Brain pericyte (primary cell): Measurements from ENCODE around the gene EIF1AD.

Experiments used
- DNase-seq: peaks from one replicate; pipeline ENCODE4 v3.0.0-alpha.2; 2012; ENCODE audit warnings: low read depth, low spot score

The EIF1AD gene

DNA sequence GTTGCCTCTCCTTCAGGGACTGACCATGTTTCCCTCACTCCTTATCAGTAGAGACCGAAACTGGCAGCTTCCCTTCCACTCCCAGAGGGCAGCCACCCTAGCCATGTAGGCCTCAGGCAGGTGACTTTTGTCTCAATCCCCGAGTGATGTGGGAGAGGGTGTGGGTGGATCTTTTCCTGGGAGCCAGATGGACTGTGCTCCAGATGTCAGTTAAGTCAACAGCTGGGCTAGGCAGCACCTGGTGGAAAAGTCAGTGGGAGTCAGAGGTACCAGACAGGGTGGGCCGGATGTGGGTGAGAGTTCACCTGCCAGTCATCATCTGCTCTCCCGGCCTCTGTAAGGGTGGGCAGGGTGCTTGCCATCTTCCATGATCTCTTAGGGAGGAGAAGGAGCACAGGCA, 2.2 kb upstream of the EIF1AD start:
- DNase-seq = no peak

DNA sequence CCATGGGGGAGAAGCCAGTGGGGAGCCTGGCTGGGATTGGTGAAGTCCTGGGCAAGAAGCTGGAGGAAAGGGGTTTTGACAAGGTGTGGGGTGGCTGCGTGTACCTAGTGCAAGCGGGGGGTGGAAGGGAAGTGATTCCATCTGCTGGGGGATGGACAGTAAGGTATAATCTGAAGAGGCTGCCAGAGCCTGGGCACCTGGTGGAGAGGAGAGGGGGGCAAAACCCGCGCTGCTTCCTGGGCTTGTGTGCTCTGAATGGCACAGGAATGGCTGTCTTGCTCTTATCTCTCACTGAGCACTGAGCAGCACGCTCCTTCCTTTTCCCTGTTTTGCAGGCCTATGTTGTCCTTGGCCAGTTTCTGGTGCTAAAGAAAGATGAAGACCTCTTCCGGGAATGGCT, 1.3 kb upstream of the EIF1AD start:
- DNase-seq = no peak

GRCh38 chr11:66002648-66003225, 780 bp upstream of the EIF1AD start:
- no peak for DNase-seq

DNA sequence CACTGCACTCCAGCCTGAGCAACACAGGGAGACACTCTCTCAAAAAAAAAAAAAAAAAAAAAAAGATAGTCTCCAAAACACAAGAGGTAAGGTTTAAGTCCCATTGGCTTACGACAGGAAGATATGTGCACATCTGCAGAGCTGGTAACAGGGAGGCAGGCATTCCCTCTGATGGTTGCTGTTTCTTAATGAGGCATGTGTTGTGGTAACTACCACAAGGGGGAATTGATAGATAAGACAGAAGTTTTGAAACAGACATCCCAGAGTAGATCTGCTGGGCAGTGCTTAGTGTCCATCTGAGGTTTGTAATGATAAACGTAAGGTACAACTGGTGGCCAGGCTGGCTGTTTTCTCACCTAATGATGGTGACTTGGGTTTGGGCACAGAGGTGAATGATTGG, 4.7 kb downstream of the EIF1AD start:
- no peak for DNase-seq

- no peak for DNase-seq
Measured at GRCh38 chr11:65992056-65992455, 9.9 kb downstream of the EIF1AD start.

DNA sequence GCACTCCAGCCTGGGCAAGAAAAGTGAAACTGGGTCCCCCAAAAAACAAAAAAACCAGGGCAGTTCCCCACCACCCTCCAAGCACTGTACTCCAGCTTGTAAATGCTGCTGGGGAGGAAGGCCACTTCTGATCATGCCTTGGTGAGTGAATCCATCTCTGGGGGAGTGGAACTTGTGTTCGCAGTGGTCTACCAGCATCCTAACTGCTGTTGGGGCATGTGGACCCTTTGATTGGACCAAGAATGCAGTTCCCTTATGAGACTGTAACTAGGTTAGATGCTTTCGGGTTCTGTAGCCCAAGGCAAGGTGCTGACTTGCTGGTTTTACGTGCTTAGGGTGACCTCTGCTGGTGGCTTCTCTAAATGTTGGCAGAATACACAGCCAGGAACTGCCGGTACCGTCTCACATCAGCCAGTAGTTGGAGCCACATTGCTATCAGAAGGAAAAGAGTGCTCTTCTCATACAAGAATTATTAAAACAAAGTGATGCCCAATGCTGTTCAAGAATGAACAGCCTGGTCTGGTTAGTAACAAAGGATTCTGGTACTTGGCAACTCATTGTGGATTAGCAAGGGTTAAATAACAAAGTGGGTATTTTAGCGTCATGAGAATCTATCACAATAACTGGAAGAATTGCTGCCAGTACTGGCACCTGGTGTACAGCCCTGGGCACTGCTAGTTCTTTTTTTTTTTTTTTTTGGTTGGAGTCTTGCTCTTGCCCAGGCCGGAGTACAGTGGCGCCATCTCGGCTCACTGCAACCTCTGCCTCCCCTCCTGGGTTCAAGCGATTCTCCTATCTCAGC, 13.0 kb downstream of the EIF1AD start:
- DNase-seq = peak; percentile 93

DNA sequence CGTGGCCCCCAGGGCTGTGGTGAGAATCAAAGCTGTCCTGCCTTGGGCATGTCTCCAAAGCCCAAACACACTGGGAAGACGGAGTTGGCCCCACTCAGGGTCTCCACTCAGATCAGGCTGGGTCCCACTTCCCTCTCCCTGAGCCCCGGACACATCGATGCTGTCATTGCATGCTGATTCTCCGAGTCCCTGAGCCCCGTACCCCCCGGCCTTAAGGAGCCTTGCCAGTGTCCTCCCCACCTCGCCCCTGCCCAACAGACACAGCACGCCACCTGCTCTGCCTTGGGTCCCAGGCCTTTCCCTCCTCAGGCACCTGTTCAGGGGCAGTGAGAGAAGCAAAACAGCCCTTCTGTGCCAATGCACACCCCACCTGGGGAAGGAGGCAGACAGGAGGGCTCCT, 14.6 kb downstream of the EIF1AD start:
- DNase-seq = no peak

DNA sequence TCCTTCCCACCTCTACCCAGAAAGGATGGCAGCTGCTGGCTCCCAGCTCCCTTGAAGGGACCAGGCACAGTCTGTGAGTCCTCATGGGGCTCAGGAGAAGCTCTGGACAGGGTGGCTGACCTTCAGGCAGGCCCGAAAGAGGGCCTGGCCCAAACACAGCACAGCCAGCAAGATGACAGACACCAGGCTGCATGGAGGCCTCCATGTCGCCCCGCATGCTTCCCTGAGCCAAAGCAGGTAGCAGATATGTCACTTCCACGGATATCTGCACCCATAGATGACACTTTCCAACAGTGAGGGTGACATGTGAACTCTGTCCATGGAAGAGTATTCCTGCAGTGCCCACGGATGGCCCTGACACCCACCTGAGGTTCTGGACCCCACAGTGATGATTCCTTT, 18.4 kb downstream of the EIF1AD start:
- DNase-seq = no peak

DNA sequence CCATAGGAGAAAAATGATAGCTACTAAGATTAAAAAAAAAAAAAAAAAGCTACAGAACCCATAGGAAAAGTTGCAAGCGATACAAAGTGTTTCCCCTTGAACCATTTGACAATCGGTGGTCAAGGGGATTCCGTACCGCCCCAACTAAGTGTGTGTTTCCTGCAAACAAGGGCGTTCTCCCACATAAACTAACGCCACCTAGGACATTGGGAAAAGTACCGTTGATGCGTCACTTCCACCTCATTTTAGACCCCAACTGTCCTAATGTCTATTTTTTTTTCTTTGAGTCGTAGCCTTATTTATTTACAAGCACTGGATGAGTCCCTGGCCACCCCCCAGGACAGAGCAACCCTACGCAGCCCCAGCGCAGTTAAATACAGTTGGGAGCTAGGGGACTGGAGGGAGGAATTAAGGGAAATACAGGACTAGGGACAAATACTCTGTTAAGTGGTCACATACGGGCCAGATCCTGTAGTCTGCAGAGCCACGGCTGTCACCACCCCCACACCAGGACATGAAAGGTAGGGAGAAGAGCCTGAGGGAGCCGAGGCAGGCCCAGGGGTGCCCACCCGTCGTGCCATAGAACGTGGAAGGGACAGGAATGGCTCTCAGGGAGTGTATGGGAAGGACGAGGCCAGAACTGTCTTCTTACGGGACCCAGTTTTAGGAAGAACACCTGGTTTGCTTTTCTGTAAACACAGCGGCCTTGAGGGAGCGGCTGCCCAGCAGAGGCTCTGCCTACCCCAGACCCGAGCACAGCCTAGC, 19.0 kb downstream of the EIF1AD start:
- no peak for DNase-seq

DNA sequence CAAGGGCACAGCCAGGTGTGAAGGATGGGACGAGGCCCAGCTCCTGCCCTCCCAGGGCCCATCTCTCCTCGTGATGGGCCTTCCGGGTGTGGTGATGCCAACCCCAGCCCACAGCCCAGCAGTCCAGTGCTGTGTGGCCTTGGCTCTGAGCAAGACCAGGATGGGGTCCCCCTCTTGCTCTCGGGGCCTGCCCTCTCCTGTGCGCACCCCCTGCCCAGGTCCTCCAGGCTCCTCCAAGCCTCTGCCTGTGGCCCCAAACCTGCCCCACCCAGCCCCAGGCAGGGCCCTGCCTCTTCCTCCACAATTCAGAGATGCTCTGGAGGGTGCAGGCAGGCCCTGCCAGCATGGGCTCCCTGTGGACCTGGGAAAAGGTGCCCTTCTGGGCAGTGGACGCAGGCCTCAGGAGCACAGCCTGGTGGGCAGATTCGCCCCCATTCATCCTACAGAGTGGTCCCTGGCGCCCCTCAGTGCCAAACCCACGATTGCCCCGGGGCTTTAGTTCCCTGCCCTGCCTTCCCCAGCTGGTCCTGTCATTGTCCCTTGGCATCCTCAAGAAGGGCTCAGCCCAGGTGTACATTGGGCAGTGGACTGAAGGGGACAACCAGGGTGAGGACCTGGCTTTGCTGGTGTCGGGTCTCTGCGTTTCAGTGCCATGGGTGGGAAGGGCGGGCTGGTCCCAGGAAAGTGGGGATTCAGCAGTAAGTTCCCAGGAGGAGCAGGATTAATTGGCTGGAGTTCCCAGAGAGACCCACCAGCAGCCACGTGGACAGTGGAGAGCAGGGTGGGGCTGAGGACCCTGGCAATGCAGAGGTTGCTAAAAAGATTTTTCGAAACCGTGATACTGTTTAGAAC, 19.8 kb downstream of the EIF1AD start:
- no peak for DNase-seq

GRCh38 chr11:65981101-65981740, 20.7 kb downstream of the EIF1AD start:
- no peak for DNase-seq

DNA sequence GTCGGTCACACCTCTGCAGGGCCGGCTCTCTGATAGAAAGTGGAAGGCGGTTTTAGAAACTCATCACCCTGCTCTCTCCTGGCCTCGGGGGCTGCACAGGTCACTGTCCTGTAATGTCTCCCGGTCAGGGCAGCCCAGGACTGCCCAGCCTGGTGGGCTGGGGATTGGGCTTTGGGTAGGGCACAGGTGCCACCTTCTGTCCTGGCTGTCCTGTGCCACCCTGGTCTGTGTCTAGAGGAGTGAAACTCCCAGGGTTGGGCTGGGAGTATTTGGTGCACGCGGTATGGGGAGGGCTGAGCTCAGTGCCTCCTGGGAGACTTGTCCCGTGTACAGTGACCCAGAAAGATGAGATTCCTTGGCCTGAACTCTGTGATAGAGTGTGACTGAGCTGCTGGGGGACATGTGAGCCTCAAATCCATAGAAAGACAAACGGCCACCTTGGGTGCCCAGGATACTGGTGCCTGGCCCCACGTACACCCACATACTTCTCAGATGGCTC, 22.6 kb downstream of the EIF1AD start:
- no peak for DNase-seq

- no peak for DNase-seq
Measured at GRCh38 chr11:65978391-65979238, 23.3 kb downstream of the EIF1AD start.

DNA sequence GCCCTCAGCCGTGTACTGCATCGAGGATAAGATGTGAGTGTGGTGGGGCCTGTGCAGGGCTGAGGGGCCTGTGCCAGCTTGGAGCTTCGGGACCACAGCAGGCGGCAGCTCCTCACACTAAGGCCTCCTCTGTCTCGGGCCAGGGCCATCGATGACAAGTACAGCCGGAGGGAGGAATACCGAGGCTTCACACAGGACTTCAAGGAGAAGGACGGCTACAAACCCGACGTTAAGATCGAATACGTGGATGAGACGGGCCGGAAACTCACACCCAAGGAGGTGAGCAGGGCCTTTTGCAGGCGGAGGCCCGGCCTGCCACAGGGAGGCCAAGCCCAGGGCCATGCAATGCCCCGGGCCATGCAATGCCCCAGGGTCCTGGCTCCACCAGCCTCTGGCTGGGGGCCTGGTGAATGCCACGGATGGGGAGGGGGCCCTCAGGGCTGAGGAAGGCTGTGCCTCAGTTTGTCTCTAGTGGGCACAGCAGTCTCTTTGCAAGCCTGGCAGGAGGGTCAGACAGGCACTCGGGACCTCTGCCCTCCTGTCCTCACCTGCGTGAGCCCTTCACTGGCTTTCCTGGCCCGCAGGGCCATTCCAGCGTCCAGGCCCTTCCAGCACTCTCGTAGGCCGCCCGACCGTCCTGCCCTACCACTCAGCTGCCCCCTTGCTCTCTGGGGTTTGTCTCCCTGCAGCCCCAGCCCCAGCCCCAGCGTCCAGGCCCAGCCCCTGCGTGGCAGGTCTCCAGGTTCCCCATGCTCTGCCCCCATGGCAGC, 24.2 kb downstream of the EIF1AD start:
- no peak for DNase-seq

DNA sequence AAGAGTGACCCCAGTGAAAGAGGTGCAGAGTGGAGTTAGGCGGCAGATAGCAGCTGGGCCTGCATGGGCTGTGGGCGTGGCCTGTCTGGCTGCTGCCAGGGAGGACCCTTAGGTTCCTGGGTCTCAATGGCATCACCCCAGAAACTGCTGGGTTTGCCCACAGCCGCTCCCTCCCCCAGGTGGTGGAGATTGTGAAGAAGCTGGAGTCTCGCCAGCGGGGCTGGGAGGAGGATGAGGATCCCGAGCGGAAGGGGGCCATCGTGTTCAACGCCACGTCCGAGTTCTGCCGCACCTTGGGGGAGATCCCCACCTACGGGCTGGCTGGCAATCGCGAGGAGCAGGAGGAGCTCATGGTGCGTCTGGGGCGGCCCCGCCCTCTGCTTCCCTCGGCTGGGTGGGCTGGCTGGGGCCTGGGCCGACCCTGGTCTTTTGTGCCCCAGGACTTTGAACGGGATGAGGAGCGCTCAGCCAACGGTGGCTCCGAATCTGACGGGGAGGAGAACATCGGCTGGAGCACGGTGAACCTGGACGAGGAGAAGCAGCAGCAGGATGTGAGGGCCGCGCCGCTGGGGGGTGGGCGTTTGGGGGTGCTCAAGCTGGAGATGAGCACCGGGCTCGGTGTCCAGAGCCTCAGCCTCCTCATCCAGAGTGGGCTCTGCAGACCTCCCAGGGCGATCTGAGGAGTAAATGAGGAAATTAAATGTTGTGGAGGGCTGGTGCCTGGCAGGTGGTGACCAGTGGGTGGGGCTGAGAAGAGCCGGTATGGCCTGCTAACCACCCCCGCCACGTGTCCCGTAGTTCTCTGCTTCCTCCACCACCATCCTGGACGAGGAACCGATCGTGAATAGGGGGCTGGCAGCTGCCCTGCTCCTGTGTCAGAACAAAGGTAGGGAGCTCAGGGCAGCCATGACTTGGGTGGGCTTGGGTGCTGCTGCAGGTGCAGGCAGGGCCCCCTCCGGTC, 25.5 kb downstream of the EIF1AD start:
- DNase-seq = no peak

- DNase-seq = no peak
Measured at GRCh38 chr11:65975771-65976170, 26.2 kb downstream of the EIF1AD start.

- DNase-seq = no peak
Measured at GRCh38 chr11:65973439-65974110, 28.4 kb downstream of the EIF1AD start.

DNA sequence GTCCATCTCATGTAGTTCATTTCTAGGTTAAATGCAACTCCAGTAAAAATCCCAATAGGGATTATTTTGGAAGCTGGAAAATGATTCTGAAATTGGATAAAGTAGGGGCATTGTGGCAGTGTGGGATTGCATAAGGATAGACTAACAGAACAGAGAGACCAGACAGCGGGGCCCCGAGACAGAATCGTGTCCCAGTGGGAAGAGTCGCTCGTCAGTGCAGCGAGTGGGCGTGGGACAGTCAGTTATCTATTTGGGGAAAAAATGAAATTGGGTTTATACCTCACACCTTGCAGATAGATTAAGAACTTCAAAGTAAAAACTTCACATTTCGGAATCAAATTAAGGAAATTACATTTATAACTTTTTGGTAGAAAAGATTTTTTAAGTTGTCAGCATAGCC, 29.8 kb downstream of the EIF1AD start:
- DNase-seq = no peak
